ENCODE data around the gene MSTN. TPM values are rescaled to one million over a fixed set of nuclear protein-coding genes. Genes with fewer than 3 reads are reported as not detected.

The MSTN gene
- total RNA-seq, 1 donor from 2014 or later = not detected

- Mint-ChIP-seq H3K36me3 (ENCODE audit: low read depth, unreplicated experiment) (no peaks in the 10 kb centered on the region), H3K9me3 (ENCODE audit: unreplicated experiment) (no peaks in the 10 kb centered on the region), H3K27ac (ENCODE audit: unreplicated experiment) (no peak overlapping the region), H3K4me3 (ENCODE audit: unreplicated experiment) (no peak overlapping the region), H3K4me1 (ENCODE audit: low read depth, unreplicated experiment) (no peaks in the 10 kb centered on the region), H3K27me3 (ENCODE audit: low read depth, unreplicated experiment) (no peaks in the 10 kb centered on the region)
- H3K9ac ChIP-seq (ENCODE audit: low read length) = no peak overlapping the region
- no peaks in the 10 kb centered on the region for H3K79me2 ChIP-seq (ENCODE audit: insufficient read depth, low read length)
- no peaks in the 10 kb centered on the region for H3K9me3 ChIP-seq (ENCODE audit: insufficient read depth, low read depth, low read length)
- FAIRE-seq (no peak), DNase-seq (ENCODE audit: low read depth) (no peak)
- no peak overlapping the region for H2AFZ ChIP-seq (ENCODE audit: low read depth, low read length)
- H3K4me2 ChIP-seq (ENCODE audit: low read length) = no peak overlapping the region
- no peaks in the 10 kb centered on the region for H4K20me1 ChIP-seq (ENCODE audit: insufficient read depth, low read length)
- no peak overlapping the region for H3K27ac ChIP-seq (ENCODE audit: low read depth, low read length)
- H3K36me3 ChIP-seq (ENCODE audit: insufficient read depth, low read length) = no peaks in the 10 kb centered on the region
- no peaks in the 10 kb centered on the region for H3K4me1 ChIP-seq (ENCODE audit: insufficient read depth, low read length)
- TF ChIP-seq EZH2 (IDR thresholded peaks at IDR 0.05; ENCODE audit: insufficient read depth, low read length) = no peak
- TF ChIP-seq, protein P1, sequence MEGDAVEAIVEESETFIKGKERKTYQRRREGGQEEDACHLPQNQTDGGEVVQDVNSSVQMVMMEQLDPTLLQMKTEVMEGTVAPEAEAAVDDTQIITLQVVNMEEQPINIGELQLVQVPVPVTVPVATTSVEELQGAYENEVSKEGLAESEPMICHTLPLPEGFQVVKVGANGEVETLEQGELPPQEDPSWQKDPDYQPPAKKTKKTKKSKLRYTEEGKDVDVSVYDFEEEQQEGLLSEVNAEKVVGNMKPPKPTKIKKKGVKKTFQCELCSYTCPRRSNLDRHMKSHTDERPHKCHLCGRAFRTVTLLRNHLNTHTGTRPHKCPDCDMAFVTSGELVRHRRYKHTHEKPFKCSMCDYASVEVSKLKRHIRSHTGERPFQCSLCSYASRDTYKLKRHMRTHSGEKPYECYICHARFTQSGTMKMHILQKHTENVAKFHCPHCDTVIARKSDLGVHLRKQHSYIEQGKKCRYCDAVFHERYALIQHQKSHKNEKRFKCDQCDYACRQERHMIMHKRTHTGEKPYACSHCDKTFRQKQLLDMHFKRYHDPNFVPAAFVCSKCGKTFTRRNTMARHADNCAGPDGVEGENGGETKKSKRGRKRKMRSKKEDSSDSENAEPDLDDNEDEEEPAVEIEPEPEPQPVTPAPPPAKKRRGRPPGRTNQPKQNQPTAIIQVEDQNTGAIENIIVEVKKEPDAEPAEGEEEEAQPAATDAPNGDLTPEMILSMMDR (IDR thresholded peaks at IDR 0.05; ENCODE audit: insufficient read depth, low read depth, low read length) = no peak
- no peak overlapping the region for H3K4me3 ChIP-seq (ENCODE audit: insufficient read depth, low read depth, low read length)
- H3K27me3 ChIP-seq (ENCODE audit: insufficient read depth, low read length) = no peaks in the 10 kb centered on the region
These were observed 2.5 kb downstream of the MSTN start for GRCh38 chr2:190060019-190060418.

GRCh38 chr2:190053426-190053825, 9.1 kb downstream of the MSTN start:
- no peak overlapping the region for H3K4me3 Mint-ChIP-seq (ENCODE audit: unreplicated experiment)
- Histone ChIP-seq H3K79me2 (ENCODE audit: insufficient read depth, low read length) (no peaks in the 10 kb centered on the region), H3K36me3 (ENCODE audit: insufficient read depth, low read length) (no peaks in the 10 kb centered on the region), H3K4me3 (ENCODE audit: insufficient read depth, low read depth, low read length) (no peak overlapping the region), H3K9ac (ENCODE audit: low read length) (no peak overlapping the region), H3K9me3 (ENCODE audit: insufficient read depth, low read depth, low read length) (no peaks in the 10 kb centered on the region), H2AFZ (ENCODE audit: low read depth, low read length) (no peak overlapping the region), H3K4me2 (ENCODE audit: low read length) (no peak overlapping the region), H3K4me1 (ENCODE audit: insufficient read depth, low read length) (no peaks in the 10 kb centered on the region), H3K27me3 (ENCODE audit: insufficient read depth, low read length) (no peaks in the 10 kb centered on the region), H4K20me1 (ENCODE audit: insufficient read depth, low read length) (no peaks in the 10 kb centered on the region), H3K27ac (ENCODE audit: low read depth, low read length) (no peak overlapping the region)
- peaks cover 3% of the 10 kb centered on the region for H3K4me1 Mint-ChIP-seq (ENCODE audit: low read depth, unreplicated experiment)
- H3K36me3 Mint-ChIP-seq (ENCODE audit: low read depth, unreplicated experiment) = no peaks in the 10 kb centered on the region
- no peak overlapping the region for H3K27ac Mint-ChIP-seq (ENCODE audit: unreplicated experiment)
- H3K27me3 Mint-ChIP-seq (ENCODE audit: low read depth, unreplicated experiment) = no peaks in the 10 kb centered on the region
- no peaks in the 10 kb centered on the region for H3K9me3 Mint-ChIP-seq (ENCODE audit: unreplicated experiment)
- DNase-seq (ENCODE audit: low read depth) (no peak), FAIRE-seq (no peak)
- TF ChIP-seq EZH2 (IDR thresholded peaks at IDR 0.05; ENCODE audit: insufficient read depth, low read length) = no peak
- TF ChIP-seq, protein P1 (IDR thresholded peaks at IDR 0.05; ENCODE audit: insufficient read depth, low read depth, low read length) = no peak

DNA sequence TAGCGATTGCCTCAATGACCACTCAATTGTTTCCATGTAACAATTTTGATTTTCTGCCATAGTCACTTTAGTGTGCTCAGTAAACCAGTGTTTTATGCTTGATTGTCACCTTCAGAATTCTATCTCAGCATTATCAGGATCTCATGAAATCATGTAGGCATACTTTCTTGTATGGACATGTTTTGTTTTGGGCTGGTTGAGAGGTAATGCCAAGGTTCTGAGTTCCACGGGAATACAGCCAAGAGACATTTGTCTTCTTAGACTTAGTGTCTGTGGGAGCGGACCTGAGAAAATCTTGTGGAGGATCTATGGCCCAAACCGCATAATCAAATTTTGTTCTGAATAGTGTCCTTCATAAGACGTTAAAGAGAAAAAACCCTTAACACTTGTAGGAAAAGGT, 10.2 kb downstream of the MSTN start:
- TF ChIP-seq, protein P1 (IDR thresholded peaks at IDR 0.05; ENCODE audit: insufficient read depth, low read depth, low read length) = no peak
- no peak for TF ChIP-seq EZH2 (IDR thresholded peaks at IDR 0.05; ENCODE audit: insufficient read depth, low read length)
- Histone ChIP-seq H3K4me1 (ENCODE audit: insufficient read depth, low read length) (no peaks in the 10 kb centered on the region), H3K27me3 (ENCODE audit: insufficient read depth, low read length) (no peaks in the 10 kb centered on the region), H4K20me1 (ENCODE audit: insufficient read depth, low read length) (no peaks in the 10 kb centered on the region), H2AFZ (ENCODE audit: low read depth, low read length) (no peak overlapping the region), H3K4me3 (ENCODE audit: insufficient read depth, low read depth, low read length) (no peak overlapping the region), H3K4me2 (ENCODE audit: low read length) (no peak overlapping the region), H3K79me2 (ENCODE audit: insufficient read depth, low read length) (no peaks in the 10 kb centered on the region), H3K9me3 (ENCODE audit: insufficient read depth, low read depth, low read length) (no peaks in the 10 kb centered on the region), H3K9ac (ENCODE audit: low read length) (no peak overlapping the region), H3K36me3 (ENCODE audit: insufficient read depth, low read length) (no peaks in the 10 kb centered on the region), H3K27ac (ENCODE audit: low read depth, low read length) (no peak overlapping the region)
- Mint-ChIP-seq H3K4me3 (ENCODE audit: unreplicated experiment) (no peak overlapping the region), H3K36me3 (ENCODE audit: low read depth, unreplicated experiment) (no peaks in the 10 kb centered on the region), H3K4me1 (ENCODE audit: low read depth, unreplicated experiment) (peaks cover 3% of the 10 kb centered on the region), H3K27me3 (ENCODE audit: low read depth, unreplicated experiment) (no peaks in the 10 kb centered on the region), H3K27ac (ENCODE audit: unreplicated experiment) (no peak overlapping the region), H3K9me3 (ENCODE audit: unreplicated experiment) (no peaks in the 10 kb centered on the region)
- no peak for DNase-seq (ENCODE audit: low read depth)
- FAIRE-seq = no peak
